ENCODE measurements around the gene ZMAT5.

ZMAT5 gene

GRCh38 chr22:29798318-29798717 lies 31.5 kb upstream of the ZMAT5 start:
- TF ChIP-seq GATA2 (IDR thresholded peaks at IDR 0.05; ENCODE audit: low read depth, low read length), result no peak
- TF ChIP-seq GATA3 (IDR thresholded peaks at IDR 0.05; ENCODE audit: low read depth, low read length), result no peak

- TF ChIP-seq GATA2 (IDR thresholded peaks at IDR 0.05; ENCODE audit: low read depth, low read length), result no peak
- no peak for TF ChIP-seq GATA3 (IDR thresholded peaks at IDR 0.05; ENCODE audit: low read depth, low read length)
Observed at GRCh38 chr22:29797351-29797750, 30.5 kb upstream of the ZMAT5 start.

- TF ChIP-seq GATA2 (IDR thresholded peaks at IDR 0.05; ENCODE audit: low read depth, low read length), result no peak
- no peak for TF ChIP-seq GATA3 (IDR thresholded peaks at IDR 0.05; ENCODE audit: low read depth, low read length)
Observed at GRCh38 chr22:29795663-29796062, 28.9 kb upstream of the ZMAT5 start.

- no peak for TF ChIP-seq GATA3 (IDR thresholded peaks at IDR 0.05; ENCODE audit: low read depth, low read length)
Observed at GRCh38 chr22:29793396-29793795, 26.6 kb upstream of the ZMAT5 start.

- no peak for TF ChIP-seq GATA3 (IDR thresholded peaks at IDR 0.05; ENCODE audit: low read depth, low read length)
- no peak for TF ChIP-seq GATA2 (IDR thresholded peaks at IDR 0.05; ENCODE audit: low read depth, low read length)
Observed at GRCh38 chr22:29790061-29790460, 23.3 kb upstream of the ZMAT5 start.

GRCh38 chr22:29788339-29789279 lies 21.8 kb upstream of the ZMAT5 start:
- TF ChIP-seq GATA2 (IDR thresholded peaks at IDR 0.05; ENCODE audit: low read depth, low read length) (no peak), GATA3 (IDR thresholded peaks at IDR 0.05; ENCODE audit: low read depth, low read length) (no peak)

- TF ChIP-seq GATA3 (IDR thresholded peaks at IDR 0.05; ENCODE audit: low read depth, low read length) (no peak), GATA2 (IDR thresholded peaks at IDR 0.05; ENCODE audit: low read depth, low read length) (no peak)
Observed at GRCh38 chr22:29787371-29787980, 20.7 kb upstream of the ZMAT5 start.

DNA sequence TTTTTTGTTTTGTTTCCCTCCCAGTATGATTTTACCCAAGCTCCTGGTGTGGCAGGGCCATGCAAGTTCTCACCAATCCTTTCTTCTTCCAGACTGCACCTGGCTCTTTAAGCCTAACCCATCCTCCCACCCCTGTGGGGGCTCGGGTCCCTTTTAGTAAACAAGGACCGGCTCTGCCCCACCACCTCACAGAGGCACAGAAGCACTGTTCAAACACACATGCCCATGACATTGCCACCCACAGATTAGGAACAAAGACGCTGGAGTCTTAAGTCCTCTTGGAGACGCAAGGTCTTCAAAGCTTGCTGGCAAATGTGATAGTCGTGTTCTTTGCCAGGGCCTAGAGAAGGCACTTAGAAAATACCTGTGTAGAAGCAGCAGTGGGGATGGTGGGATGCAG lies 19.2 kb upstream of the ZMAT5 start:
- TF ChIP-seq GATA3 (IDR thresholded peaks at IDR 0.05; ENCODE audit: low read depth, low read length) (no peak), GATA2 (IDR thresholded peaks at IDR 0.05; ENCODE audit: low read depth, low read length) (no peak)

DNA sequence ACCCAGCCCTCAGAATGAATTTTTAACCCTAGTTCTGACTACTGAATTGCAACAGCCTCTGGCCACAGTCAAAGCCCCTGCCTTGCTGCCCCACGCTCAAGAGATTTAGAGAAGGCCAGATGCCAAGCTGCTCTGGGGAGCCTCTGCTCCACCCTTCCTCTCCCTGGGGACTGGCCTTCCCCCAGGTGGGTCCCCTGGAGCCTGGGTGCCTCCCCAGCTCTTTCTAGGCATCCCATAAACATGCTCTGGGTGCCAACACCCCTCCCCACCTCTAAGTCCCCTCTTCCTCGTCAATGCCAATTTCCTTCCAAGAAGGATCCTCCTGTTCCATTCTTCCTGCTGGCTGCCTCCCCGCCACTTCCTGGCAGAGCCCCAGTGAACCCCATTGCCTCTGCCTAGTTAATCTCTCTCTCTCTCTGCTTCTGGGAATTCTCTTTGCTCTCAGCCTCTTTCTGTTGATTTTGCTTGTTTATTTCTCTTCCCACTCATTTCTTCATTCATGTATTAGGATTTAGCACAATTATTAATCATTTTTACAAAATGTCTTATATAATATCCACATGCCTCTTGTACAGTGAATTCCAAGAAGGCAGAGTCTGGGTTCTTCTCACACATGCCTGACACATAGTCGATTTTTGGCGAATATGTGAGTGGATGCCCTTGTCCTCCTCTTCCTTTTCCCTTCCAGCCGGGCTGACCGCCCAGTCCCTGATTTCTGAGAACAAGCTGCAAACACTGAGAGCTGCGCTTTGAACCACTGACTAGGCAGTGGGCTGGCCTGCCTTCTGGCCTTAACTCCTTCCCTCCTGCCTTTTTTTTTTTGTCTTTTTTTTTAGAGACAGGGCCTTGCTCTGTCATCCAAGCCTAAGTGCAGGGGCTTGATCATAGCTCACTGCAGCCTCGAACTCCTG lies 17.9 kb upstream of the ZMAT5 start:
- TF ChIP-seq GATA3 (IDR thresholded peaks at IDR 0.05; ENCODE audit: low read depth, low read length), result no peak
- no peak for TF ChIP-seq GATA2 (IDR thresholded peaks at IDR 0.05; ENCODE audit: low read depth, low read length)

- TF ChIP-seq GATA2 (IDR thresholded peaks at IDR 0.05; ENCODE audit: low read depth, low read length) (no peak), GATA3 (IDR thresholded peaks at IDR 0.05; ENCODE audit: low read depth, low read length) (no peak)
Observed at GRCh38 chr22:29782061-29782845, 15.4 kb upstream of the ZMAT5 start.

DNA sequence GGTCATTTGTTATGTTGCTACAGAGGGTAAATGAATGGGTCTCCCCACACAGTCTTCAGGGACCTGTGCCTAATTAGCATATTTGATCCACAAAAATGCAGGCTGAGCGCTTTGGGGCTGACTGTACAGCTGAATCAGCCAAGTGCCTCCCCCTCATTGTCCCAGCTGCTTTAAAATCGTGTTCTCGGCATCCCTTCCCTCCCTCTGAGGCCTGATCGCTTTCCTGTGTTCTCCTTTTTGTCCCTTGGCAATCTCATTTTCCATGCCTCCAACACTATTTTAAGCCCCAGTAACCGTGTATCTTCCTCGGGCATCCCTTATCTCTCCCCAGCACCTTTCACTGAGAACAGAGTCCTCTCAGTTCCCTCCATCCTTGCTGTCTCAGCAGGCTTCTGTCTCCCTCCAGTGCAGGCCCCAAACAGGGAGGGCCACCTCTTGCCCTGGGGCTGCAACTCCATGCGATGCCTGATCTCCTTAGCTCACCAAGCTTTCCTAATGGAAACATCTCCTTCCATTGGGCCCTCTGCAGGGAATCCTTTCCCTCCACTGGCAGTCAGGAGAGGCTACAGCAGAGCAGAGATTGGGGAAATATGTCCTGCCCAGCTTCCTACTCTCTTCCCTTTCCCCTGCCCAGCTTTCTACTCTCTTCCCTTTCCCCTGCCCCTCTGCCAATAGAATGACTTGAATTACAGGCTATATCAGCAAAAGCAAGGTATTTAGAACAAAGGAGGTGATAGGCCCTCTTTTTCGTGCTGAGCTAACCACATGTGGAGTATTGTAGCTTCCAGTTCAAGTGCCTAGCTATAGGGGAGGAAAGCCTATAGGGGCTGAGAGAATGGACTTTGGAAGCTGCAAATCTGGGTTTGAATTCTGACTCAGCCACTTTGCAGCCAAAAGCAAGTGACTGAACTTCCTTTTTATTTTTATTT lies 14.2 kb upstream of the ZMAT5 start:
- TF ChIP-seq GATA2 (IDR thresholded peaks at IDR 0.05; ENCODE audit: low read depth, low read length), result no peak
- no peak for TF ChIP-seq GATA3 (IDR thresholded peaks at IDR 0.05; ENCODE audit: low read depth, low read length)

- TF ChIP-seq GATA3 (IDR thresholded peaks at IDR 0.05; ENCODE audit: low read depth, low read length) (no peak), GATA2 (IDR thresholded peaks at IDR 0.05; ENCODE audit: low read depth, low read length) (no peak)
Observed at GRCh38 chr22:29780220-29780619, 13.4 kb upstream of the ZMAT5 start.
